GM23248 (cell line): ENCODE results near the gene GP2.

Experiments
- EZH2 ChIP-seq: fragments of 200-600 bp; sonication (generic); IDR thresholded peaks from 2 replicates; pipeline ENCODE4 v1.6.1; 2018; ENCODE audit warnings: antibody characterized with exemption, mild to moderate bottlenecking; ENCODE audit not compliant: insufficient read depth, poor library complexity, severe bottlenecking
- EZH2phosphoT487 ChIP-seq: fragments of 200-600 bp; sonication (generic); IDR thresholded peaks from 2 replicates; pipeline ENCODE4 v1.6.1; 2018; ENCODE audit warnings: antibody characterized with exemption, moderate library complexity, mild to moderate bottlenecking, low read depth; ENCODE audit not compliant: insufficient read depth

- TF ChIP-seq EZH2phosphoT487: no peak
- no peak for TF ChIP-seq EZH2
Measured at GRCh38 chr16:20308266-20308665, 19.0 kb downstream of the GP2 start.
